IPS-11a (cell line): ENCODE results near the gene METTL16.
"Not testable (repeated sequence)": the region's sequence is repeated elsewhere in the genome, so short reads cannot be mapped to it uniquely, and the experiment has no call there.

Source experiments
- H3K4me3 ChIP-seq: one replicate; pipeline ENCODE4 v1.5.1; 2013; ENCODE audit warnings: low read depth, low read length, control low read depth

Gene METTL16

GRCh38 chr17:2503627-2504026 lies 8.1 kb downstream of the METTL16 start:
- H3K4me3 ChIP-seq, result no peak overlapping the region

DNA sequence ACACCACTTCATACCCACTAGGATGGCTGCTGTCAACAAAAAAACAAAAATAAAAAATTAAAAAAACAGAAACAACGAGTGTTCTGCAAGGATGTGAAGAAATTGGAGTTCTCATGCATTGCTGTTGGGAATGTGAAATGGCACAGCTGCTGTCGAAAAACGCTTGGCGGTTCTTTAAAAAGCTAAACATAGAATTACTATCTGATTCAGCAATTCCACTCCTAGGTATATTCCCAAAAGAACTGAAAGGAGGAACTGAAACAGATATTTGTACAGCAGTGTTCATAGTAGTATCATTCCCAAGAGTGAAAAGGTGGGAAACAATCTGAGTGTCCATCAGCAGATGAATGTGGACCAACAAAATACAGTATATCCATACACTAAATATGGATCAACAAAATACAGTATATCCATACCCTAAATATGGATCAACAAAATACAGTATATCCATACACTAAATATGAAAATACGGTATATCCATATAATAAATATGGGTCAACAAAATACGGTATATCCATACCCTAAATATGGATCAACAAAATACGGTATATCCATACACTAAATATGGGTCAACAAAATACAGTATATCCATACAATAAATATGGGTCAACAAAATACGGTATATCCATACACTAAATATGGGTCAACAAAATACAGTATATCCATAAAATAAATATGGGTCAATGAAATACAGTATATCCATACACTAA lies 8.7 kb downstream of the METTL16 start:
- no peak overlapping the region for H3K4me3 ChIP-seq

GRCh38 chr17:2500446-2500845 lies 11.2 kb downstream of the METTL16 start:
- no peak overlapping the region for H3K4me3 ChIP-seq

GRCh38 chr17:2489286-2489685 lies 22.4 kb downstream of the METTL16 start:
- not testable (repeated sequence) for H3K4me3 ChIP-seq

GRCh38 chr17:2487306-2487705 lies 24.4 kb downstream of the METTL16 start:
- no peak overlapping the region for H3K4me3 ChIP-seq

- H3K4me3 ChIP-seq, result not testable (repeated sequence)
Measured at GRCh38 chr17:2486709-2487108, 25.0 kb downstream of the METTL16 start.

GRCh38 chr17:2485970-2486369 lies 25.7 kb downstream of the METTL16 start:
- H3K4me3 ChIP-seq, result no peak overlapping the region

DNA sequence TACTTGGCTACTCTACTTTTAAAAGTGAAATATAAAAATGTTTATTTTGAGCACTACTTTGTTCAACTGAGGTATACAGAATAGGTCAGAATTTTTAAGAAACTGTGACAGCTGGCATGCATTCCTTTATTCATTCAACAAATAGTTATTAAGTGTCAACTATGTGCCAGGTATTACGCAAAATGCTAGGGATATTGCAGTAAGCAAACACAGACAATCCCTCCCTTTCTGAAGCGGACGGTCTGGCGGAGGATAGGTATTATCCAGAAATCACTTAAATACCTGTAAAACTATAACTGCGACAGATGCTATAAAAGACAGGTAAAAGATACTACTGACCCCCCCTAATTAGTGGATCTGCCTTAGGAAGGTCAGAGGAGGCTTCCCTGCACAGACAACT lies 26.1 kb downstream of the METTL16 start:
- no peak overlapping the region for H3K4me3 ChIP-seq

DNA sequence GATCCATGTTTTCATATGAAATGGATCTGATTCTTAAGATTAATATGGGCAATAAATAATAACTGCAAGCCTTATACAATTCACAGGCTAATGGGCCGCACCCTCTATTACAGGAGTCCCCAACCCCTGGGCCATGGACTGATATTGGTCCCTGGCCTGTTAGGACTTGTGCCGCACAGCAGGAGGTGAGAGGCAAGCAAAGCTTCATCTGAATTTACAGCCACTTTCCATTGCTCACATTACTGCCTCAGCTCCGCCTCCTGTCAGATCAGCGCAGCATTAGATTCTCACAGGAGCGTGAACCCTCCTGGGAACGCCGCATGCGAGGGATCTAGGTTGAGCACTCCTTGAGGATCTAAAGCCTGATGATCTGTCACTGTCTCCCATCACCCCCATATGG lies 26.8 kb downstream of the METTL16 start:
- no peak overlapping the region for H3K4me3 ChIP-seq

DNA sequence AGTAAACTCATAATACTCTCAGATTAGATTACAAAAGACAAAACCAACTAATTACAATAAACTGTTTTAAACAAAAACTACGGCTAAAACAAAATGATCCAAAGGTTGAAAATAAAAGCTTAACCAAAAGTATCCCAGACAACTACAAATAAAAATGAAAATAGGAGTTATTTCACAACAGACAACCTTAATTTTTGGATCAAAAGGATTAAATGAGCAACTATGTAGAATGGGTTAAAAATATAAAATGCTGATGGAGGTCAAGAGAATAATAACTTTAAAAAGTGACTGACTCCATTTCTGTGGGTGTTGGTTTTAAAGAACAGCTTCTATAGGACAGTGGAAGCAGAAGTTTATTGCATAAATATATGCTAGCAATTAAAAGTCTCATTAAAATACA lies 28.6 kb downstream of the METTL16 start:
- no peak overlapping the region for H3K4me3 ChIP-seq

DNA sequence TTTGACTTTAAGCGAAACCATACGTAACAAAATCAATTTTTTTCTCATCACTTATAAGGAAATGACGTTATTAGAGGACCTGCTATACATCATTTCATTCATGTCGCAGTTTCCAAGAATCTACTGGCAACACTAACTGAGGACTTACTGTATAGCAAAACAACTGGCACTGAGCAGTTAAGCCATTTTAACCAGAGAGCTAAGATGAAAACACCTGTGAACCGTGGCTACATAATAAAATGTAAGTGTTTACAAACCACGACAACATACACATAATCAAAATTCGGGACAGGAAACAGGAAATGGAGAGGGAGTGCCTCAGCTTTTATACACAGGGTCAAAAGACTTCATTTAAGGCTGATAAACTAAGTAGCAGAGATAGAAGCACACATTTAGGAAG lies 29.5 kb downstream of the METTL16 start:
- no peak overlapping the region for H3K4me3 ChIP-seq

DNA sequence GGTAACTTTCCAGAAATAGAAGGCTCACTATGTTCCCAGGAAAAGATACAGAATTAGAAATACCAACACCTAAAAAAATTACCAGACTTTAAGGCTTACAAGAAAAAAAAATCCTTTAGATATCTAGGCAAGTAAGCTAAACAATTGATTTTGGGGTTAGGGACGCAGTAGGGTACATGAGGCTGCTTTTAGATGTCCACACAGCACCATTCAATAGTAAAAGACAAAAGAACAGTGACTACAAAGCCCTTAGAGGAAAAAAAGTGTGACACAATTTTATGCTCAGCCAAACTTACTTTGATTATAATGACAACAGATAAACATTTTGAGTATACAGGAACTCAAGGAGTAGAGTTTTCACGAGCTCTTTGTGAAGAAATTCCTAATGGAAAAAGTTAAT lies 29.9 kb downstream of the METTL16 start:
- no peak overlapping the region for H3K4me3 ChIP-seq

DNA sequence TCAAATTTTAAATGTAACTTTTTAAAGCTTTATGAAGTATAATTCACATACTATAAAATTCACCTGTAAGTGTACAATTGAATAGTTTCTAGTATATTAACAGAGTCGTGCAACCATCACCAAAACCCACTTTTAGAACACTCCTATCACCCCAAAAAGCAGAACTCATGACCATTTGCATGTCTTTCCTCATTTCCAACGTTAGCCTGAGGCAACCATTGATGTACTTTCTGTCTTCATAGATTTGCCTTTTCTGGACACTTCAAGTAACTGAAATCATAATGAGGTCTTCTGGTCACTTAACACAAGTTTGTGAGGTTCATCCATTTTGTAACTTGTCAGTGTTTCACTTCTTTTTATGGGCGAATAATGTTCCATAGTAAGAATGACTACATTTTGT lies 33.2 kb downstream of the METTL16 start:
- H3K4me3 ChIP-seq, result no peak overlapping the region

DNA sequence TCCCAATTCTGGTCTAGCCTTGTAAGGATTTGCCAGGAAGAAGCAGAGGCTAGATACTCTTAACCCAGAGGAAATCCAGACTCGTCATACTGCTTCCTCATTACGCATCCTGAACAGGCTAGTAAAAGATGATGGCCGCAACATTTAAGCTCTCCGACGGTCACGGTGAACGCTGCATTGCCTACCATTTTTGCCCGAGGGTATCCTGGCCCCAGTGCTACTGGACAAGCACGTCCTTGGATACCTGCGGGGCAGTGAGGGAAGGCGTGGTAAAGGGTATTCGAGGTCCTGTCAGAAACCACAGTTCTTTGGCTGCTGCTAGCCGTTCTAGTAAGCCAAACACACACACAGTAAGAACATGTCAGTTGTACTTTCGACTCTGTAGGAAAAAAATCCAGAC lies 36.6 kb downstream of the METTL16 start:
- H3K4me3 ChIP-seq, result no peak overlapping the region

- no peak overlapping the region for H3K4me3 ChIP-seq
Measured at GRCh38 chr17:2474371-2474770, 37.3 kb downstream of the METTL16 start.

GRCh38 chr17:2468270-2468669 lies 43.4 kb downstream of the METTL16 start:
- no peak overlapping the region for H3K4me3 ChIP-seq

GRCh38 chr17:2466931-2467330 lies 44.8 kb downstream of the METTL16 start:
- no peak overlapping the region for H3K4me3 ChIP-seq

DNA sequence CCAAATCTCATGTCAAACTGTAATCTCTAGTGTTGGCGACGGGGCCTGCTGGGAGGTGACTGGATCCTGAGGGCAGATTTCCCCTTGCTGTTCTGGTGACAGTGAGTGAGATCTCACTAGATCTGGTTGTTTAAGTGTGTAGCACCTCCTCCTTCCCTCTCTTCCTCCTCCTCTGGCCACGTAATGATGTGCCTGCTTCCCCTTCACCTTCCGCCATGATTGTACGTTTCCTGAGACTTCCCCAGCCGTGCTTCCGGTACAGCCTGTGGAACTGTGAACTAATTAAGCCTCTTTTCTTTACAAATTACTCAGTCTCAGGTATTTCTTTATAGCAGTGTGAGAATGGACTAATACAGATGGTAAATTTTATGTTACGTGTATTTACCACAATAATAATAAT lies 49.2 kb downstream of the METTL16 start:
- no peak overlapping the region for H3K4me3 ChIP-seq

GRCh38 chr17:2459917-2460271 lies 51.8 kb downstream of the METTL16 start:
- no peak overlapping the region for H3K4me3 ChIP-seq

DNA sequence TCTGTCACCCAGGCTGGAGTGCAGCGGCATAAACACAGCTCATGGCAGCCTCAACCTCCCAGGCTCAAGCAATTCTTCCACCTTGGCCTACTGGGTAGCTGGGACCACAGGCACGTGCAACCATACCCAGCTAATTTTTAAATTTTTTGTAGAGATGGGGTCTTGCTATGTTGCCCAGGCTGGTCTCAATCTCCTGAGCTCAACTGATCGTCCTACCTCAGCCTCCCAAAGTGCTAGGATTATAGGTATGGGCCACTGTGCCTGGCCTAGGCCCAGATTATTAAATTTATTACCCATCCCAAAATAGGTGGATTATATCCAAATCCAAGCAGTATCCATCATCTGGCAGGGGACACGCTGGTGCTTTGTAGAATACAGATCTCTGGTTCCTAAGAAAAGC lies 53.8 kb downstream of the METTL16 start:
- no peak overlapping the region for H3K4me3 ChIP-seq

GRCh38 chr17:2456475-2456874 lies 55.2 kb downstream of the METTL16 start:
- H3K4me3 ChIP-seq, result no peak overlapping the region

DNA sequence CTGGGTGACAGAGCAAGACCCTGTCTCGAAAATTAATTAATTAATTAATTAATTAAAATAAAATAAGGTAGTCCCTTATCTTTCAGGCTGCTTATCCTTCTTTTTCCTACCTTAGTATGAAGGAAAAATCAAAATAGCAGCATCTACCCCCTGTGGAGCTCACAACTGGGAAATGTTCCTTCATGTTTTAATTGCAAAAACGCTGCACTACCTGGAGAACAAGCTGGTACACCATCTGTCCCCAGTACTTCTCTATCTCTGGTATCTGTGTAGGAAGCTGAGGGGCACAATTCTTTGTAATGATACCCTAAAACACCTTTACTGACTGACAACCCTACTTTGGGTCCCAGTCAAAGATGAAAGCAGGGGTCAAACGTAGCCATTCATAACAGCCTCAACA lies 55.7 kb downstream of the METTL16 start:
- H3K4me3 ChIP-seq, result no peak overlapping the region

- no peak overlapping the region for H3K4me3 ChIP-seq
Measured at GRCh38 chr17:2453866-2454265, 57.8 kb downstream of the METTL16 start.
